Measurements from ENCODE around the gene DDX39A. TPM values are rescaled to one million over a fixed set of nuclear protein-coding genes. Genes with fewer than 3 reads are reported as not detected.

Gene DDX39A
- total and polyA plus RNA-seq, 2 donors (not counting 1 experiment from before 2014, with no cell fraction given) = 178 to 393 TPM

DNA sequence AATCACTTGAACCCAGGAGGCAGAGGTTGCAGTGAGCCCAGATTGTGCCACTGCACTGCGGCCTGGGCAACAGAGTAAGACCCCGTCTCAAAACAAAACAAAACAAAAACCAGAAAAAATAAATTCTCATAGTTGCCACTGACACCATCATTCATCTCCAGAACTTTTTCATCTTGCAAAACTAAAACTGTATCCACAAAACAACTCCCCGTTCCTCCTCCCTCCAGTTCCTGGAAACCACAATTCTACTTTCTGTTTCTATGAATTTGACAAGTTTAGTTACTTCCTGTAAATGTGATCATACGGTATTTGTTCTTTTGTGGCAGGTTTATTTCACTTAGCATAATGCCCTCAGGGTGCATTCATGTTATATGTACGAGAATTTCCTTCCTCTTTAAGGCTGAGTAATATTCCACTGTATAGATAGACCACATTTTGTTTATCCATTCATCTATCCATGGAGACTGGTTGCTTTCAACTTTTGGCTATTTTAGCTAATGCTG lies 51.1 kb downstream of the DDX39A start:
- Histone ChIP-seq H3K9me3 (ENCODE audit: control extremely low read depth in 1 of 3, control insufficient read depth in 2 of 3, insufficient read depth in 1 of 3, low read length in 2 of 3) (peaks cover 0 to 6% (median 0%) of the 10 kb centered on the region in 3 donors), H3K79me2 (ENCODE audit: control insufficient read depth, insufficient read depth, low read length) (peaks cover 5% of the 10 kb centered on the region), H3K4me3 (ENCODE audit: control extremely low read depth in 1 of 5, extremely low read depth in 1 of 5, insufficient read depth in 1 of 5, low read depth in 2 of 5, low read length in 4 of 5) (no peak overlapping the region), H3K4me2 (replicated peaks; ENCODE audit: low read depth, low read length, poor library complexity, severe bottlenecking) (peak overlapping the region; percentile 97), H3K36me3 (replicated peaks in 1 of 2; ENCODE audit: control extremely low read depth in 1 of 2, control insufficient read depth in 1 of 2, extremely low read depth in 1 of 2, insufficient read depth in 2 of 2, low read length in 1 of 2) (no peaks in the 10 kb centered on the region), H2AFZ (ENCODE audit: insufficient read depth, low read depth, low read length, poor library complexity, severe bottlenecking) (no peak overlapping the region), H3K9ac (ENCODE audit: low read length) (no peak overlapping the region), H4K20me1 (ENCODE audit: control insufficient read depth, insufficient read depth, low read length, poor library complexity, severe bottlenecking) (no peaks in the 10 kb centered on the region), H3K27ac (ENCODE audit: low read length in 2 of 2) (peak overlapping the region; percentile 100), H3K4me1 (ENCODE audit: control insufficient read depth in 2 of 2, insufficient read depth in 2 of 2, low read length in 2 of 2) (peaks cover 72 to 82% of the 10 kb centered on the region in 2 donors), H3K27me3 (replicated peaks in 1 of 4; ENCODE audit: control extremely low read depth in 1 of 4, control insufficient read depth in 3 of 4, insufficient read depth in 4 of 4, low read length in 3 of 4) (no peaks in the 10 kb centered on the region)
- ChIA-PET CTCF (interaction anchor here (0.9 to 11.1 kb wide), 4 partner anchors 14 to 37 kb away, joined by 3 to 213 read pairs (median 7); no protein-coding TSS in a partner anchor), POLR2A (interaction anchor here (0.5 to 5.6 kb wide), 5 partner anchors 10 to 594 kb away, joined by 3 to 41 read pairs (median 6); partner anchors contain the start of genes ADGRE5 and C19orf53)
- peak overlapping the region; percentile 37 for H3K4me3 Mint-ChIP-seq
- 11% methylated on average over 2 of the region's 5 CpGs for WGBS (ENCODE audit: insufficient coverage)
- peak overlapping the region; percentile 87 for H3K27ac Mint-ChIP-seq
- ATAC-seq (ENCODE audit: low read depth) = peak; percentile 12
- no peaks in the 10 kb centered on the region for H3K27me3 Mint-ChIP-seq
- TF ChIP-seq, protein P1, sequence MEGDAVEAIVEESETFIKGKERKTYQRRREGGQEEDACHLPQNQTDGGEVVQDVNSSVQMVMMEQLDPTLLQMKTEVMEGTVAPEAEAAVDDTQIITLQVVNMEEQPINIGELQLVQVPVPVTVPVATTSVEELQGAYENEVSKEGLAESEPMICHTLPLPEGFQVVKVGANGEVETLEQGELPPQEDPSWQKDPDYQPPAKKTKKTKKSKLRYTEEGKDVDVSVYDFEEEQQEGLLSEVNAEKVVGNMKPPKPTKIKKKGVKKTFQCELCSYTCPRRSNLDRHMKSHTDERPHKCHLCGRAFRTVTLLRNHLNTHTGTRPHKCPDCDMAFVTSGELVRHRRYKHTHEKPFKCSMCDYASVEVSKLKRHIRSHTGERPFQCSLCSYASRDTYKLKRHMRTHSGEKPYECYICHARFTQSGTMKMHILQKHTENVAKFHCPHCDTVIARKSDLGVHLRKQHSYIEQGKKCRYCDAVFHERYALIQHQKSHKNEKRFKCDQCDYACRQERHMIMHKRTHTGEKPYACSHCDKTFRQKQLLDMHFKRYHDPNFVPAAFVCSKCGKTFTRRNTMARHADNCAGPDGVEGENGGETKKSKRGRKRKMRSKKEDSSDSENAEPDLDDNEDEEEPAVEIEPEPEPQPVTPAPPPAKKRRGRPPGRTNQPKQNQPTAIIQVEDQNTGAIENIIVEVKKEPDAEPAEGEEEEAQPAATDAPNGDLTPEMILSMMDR (IDR thresholded peaks at IDR 0.05) = no peak
- no peak for TF ChIP-seq EZH2 (IDR thresholded peaks at IDR 0.05; ENCODE audit: borderline replicate concordance, insufficient read depth, low read depth, low read length, poor library complexity, severe bottlenecking)
- intact Hi-C loops (cut with micrococcal nuclease) = loop anchor here (5.0 kb wide), 1 partner anchor 231 kb away; the partner anchor contains the start of gene ASF1B
- DNase-seq = peak; percentile 81
- no peaks in the 10 kb centered on the region for H3K9me3 Mint-ChIP-seq (ENCODE audit: insufficient read depth)
- peaks cover 64% of the 10 kb centered on the region for H3K4me1 Mint-ChIP-seq

GRCh38 chr19:14367016-14367415 lies 52.1 kb downstream of the DDX39A start:
- no peaks in the 10 kb centered on the region for H3K27me3 Mint-ChIP-seq
- TF ChIP-seq, protein P1 (IDR thresholded peaks at IDR 0.05) = no peak
- TF ChIP-seq EZH2 (IDR thresholded peaks at IDR 0.05; ENCODE audit: borderline replicate concordance, insufficient read depth, low read depth, low read length, poor library complexity, severe bottlenecking) = no peak
- Histone ChIP-seq H3K9me3 (ENCODE audit: control extremely low read depth in 1 of 3, control insufficient read depth in 2 of 3, insufficient read depth in 1 of 3, low read length in 2 of 3) (peaks cover 0 to 6% (median 0%) of the 10 kb centered on the region in 3 donors), H3K4me3 (ENCODE audit: control extremely low read depth in 1 of 5, extremely low read depth in 1 of 5, insufficient read depth in 1 of 5, low read depth in 2 of 5, low read length in 4 of 5) (no peak overlapping the region), H3K4me1 (ENCODE audit: control insufficient read depth in 2 of 2, insufficient read depth in 2 of 2, low read length in 2 of 2) (peaks cover 68 to 80% of the 10 kb centered on the region in 2 donors), H3K79me2 (ENCODE audit: control insufficient read depth, insufficient read depth, low read length) (peaks cover 5% of the 10 kb centered on the region), H3K27me3 (replicated peaks in 1 of 4; ENCODE audit: control extremely low read depth in 1 of 4, control insufficient read depth in 3 of 4, insufficient read depth in 4 of 4, low read length in 3 of 4) (no peaks in the 10 kb centered on the region), H2AFZ (ENCODE audit: insufficient read depth, low read depth, low read length, poor library complexity, severe bottlenecking) (no peak overlapping the region), H3K4me2 (replicated peaks; ENCODE audit: low read depth, low read length, poor library complexity, severe bottlenecking) (peak overlapping the region; percentile 58), H4K20me1 (ENCODE audit: control insufficient read depth, insufficient read depth, low read length, poor library complexity, severe bottlenecking) (no peaks in the 10 kb centered on the region), H3K36me3 (replicated peaks in 1 of 2; ENCODE audit: control extremely low read depth in 1 of 2, control insufficient read depth in 1 of 2, extremely low read depth in 1 of 2, insufficient read depth in 2 of 2, low read length in 1 of 2) (no peaks in the 10 kb centered on the region), H3K9ac (ENCODE audit: low read length) (no peak overlapping the region), H3K27ac (ENCODE audit: low read length in 2 of 2) (peak overlapping the region; percentile 100)
- 95% methylated on average over 4 of the region's 10 CpGs for WGBS (ENCODE audit: insufficient coverage)
- intact Hi-C loops (cut with micrococcal nuclease) = loop anchor here (2.0 to 5.0 kb wide), 2 partner anchors 52 to 230 kb away; partner anchors contain the start of genes ASF1B and DDX39A
- peak overlapping the region; percentile 87 for H3K27ac Mint-ChIP-seq
- no peak overlapping the region for H3K4me3 Mint-ChIP-seq
- H3K9me3 Mint-ChIP-seq (ENCODE audit: insufficient read depth) = no peaks in the 10 kb centered on the region
- ATAC-seq (ENCODE audit: low read depth) (no peak), DNase-seq (no peak)
- CTCF ChIA-PET = interaction anchor here (1.0 to 11.1 kb wide), 5 partner anchors 8 to 45 kb away, joined by 3 to 213 read pairs (median 6); partner anchors contain the start of gene ADGRE5
- POLR2A ChIA-PET = interaction anchor here (0.7 to 5.6 kb wide), 7 partner anchors 10 to 249 kb away, joined by 3 to 28 read pairs (median 4); partner anchors contain the start of genes ADGRE5, DDX39A and DNAJB1
- H3K4me1 Mint-ChIP-seq = peaks cover 62% of the 10 kb centered on the region
